Measurements from ENCODE around the gene SEPTIN11. TPM values are rescaled to one million over a fixed set of nuclear protein-coding genes. Genes with fewer than 3 reads are reported as not detected.

SEPTIN11 gene
- total and polyA plus RNA-seq, 2 of the 8 experiments (the other 6 are each of a cell fraction or from before 2014, with no cell fraction given), result 32.2 to 110 TPM

- TF ChIP-seq CTCF (IDR thresholded peaks at IDR 0.05; ENCODE audit: control extremely low read depth in 1 of 3, insufficient read depth in 1 of 3, low read depth in 1 of 3, low read length in 3 of 3) (no peak), FOSL1 (IDR thresholded peaks at IDR 0.05; ENCODE audit: insufficient read depth, low read depth, low read length) (no peak), POLR2AphosphoS5 (IDR thresholded peaks at IDR 0.05; ENCODE audit: low read depth, low read length) (no peak), SRF (IDR thresholded peaks at IDR 0.05; ENCODE audit: low read depth, low read length) (no peak), SIN3A (conservative IDR thresholded peaks at IDR 0.05 in 1 of 2, IDR thresholded peaks at IDR 0.05 in 1 of 2; ENCODE audit: low read depth in 1 of 2, low read length in 2 of 2) (no peak), KDM5A (IDR thresholded peaks at IDR 0.05; ENCODE audit: low read length) (no peak), SP2 (IDR thresholded peaks at IDR 0.05; ENCODE audit: low read length) (no peak), JUN (IDR thresholded peaks at IDR 0.05; ENCODE audit: low read depth, low read length) (no peak), SAP30 (IDR thresholded peaks at IDR 0.05; ENCODE audit: insufficient read depth, insufficient replicate concordance, low read length) (no peak), NRF1 (IDR thresholded peaks at IDR 0.05; ENCODE audit: low read depth, low read length) (no peak), BCL11A (IDR thresholded peaks at IDR 0.05; ENCODE audit: low read depth in 2 of 2, low read length in 2 of 2) (no peak)
These were observed 15.2 kb downstream of the SEPTIN11 start (continued) for GRCh38 chr4:76964769-76965168.
